ENCODE measurements around the gene KCNMA1.

DNA sequence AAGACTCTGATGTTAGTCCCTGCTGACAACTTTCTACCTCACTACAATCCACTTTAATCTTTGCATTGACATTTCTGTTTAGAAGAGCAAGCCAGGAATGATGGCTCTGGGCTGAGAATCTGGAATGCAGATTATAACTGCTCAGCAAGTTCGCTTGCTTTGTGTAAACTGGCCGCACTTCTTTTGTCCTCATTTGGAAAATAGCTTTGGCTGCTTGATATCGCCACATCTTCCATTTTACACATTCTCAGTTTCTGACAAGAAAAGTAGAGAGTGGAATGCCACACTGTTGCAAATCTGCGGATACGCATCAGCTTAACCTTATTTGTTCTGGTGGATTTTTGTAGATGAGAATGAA is 429.8 kb downstream of the KCNMA1 start:
- TF ChIP-seq ZNF274 (IDR thresholded peaks at IDR 0.05; ENCODE audit: low read depth, low read length) (no peak), SUZ12 (IDR thresholded peaks at IDR 0.05; ENCODE audit: extremely low read depth, insufficient read depth, insufficient read length) (no peak), YY1 (IDR thresholded peaks at IDR 0.05; ENCODE audit: insufficient read depth, insufficient read length) (no peak)

Data from NT2/D1 (cell line).